Measurements from ENCODE around the gene HDAC5.

Gene HDAC5

DNA sequence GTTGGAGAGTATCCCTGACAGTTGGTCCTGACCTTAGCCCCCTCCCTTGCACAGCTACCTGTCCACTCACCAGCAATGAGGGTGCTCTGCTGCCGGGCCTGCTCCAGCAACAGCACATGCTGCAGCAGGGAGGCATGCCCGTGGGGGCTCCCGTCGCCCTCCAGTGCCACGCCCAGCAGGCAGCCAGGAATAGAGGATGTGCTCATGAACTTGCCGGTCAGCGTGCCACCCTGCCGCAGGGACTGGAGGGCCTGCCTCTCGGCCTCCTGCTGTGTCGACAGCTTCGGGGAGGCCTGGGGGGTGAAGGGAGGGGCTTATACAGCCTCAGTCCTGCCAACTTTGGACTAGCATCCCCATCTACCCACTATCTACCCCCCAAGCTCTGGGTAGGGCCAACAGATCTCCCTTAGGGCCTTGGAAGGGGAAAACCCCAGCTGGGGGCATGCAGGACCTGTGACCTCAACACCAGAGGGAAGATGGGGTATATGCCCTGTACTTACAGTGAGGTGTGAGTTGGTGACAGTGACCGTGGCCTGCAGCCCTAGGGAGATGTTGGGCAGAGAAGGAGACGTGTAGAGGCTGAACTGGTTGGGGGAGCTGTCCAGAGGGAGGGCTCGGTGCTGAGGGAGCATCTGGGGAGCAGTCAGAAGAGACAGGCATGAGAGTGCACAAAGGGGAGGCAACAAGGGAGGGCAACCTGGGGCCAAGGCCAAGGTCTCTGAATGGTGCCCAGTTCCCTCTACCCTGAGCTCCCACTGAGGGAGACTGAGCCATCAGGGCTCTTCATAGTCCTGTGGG, 32.0 kb downstream of the HDAC5 start:
- DNase-seq (ENCODE audit: low read depth in 1 of 2, low spot score in 1 of 2): no peak

DNA sequence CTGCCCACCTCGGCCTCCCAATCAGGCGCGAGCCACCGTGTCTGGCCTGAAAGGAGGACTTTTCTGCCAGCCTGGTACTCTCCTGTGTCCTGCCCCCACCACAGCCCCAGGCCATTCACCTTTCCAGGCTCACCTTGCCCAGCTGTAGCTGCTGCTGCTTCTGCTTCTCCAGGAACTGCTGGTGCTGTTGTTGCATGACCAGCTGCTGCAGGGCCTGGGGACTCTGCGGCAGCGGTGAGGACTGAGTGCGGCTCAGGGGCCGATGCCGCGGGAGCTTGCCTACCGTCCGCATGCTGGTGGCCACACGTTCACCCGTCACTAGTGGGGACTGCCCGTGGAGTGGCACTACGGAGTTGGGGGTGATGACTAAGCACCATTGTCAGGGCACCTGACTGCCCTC, 35.2 kb downstream of the HDAC5 start:
- no peak for DNase-seq (ENCODE audit: low read depth in 1 of 2, low spot score in 1 of 2)

DNA sequence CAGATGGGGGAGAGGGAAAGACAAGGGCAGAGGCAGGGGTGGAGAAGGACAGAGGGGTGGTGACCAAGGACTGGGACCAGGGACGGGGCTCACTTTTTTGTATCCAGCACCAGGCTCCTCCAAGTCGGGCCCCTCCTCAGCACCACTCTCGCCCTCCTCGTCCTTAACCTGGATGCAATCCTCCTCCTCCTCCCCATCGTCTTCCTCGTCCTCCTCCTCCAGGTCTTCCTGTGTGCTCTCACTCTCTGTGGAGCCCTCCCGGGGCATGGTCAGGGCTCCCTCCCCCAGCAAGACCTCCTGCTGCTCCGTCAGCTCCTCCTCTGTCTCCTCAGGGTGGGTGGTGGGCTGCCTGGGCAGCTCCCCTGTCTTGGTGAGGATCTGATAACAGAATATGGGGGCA, 36.1 kb downstream of the HDAC5 start:
- DNase-seq (ENCODE audit: low read depth in 1 of 2, low spot score in 1 of 2): no peak

DNA sequence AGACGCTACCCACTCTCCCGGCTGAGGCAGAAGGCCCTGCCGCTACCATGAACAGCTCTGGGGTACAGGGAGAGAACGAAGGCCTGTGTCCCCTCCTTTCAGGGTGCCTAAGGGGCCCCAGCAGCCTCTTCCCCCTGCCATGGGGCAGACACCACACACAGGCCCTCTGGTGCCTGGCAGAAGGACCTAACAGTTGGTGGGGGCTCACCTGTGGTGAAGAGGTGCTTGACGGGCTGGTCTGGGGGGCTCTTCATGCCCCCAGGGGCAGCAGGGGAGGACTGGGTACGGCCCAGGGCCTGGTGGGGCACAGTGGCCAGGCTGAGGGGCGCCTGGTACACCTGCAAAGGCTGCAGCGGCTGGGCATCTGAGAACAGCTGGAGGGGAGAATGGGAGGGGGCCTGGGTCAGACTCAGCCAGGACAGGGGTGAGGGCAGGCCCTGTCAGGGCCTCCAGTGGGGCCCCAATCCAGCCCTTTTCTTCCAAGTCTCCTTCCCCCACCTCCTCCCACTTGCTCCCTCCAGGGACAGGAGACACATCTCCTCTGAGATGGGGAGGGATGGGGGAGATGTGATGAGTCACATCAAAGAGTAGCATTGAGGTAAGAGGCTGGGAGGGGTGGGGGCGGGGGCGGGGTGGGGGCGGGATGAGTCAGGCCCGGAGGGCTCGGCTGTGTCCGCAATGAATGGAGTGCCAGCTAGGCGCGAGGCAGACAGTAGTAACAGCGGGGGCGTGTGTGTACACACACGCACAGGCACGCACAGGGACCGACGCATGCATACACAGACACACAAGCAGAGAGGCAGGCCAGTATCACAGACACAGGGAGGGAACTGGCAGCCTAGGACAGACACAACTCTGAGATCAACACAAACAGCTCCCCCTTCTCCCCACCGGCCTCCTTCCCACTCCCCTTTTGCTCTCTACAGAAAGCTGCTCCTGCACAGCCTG, 36.8 kb downstream of the HDAC5 start:
- DNase-seq (ENCODE audit: low read depth in 1 of 2, low spot score in 1 of 2): peak in 1 of 2 donors; percentile 56

DNA sequence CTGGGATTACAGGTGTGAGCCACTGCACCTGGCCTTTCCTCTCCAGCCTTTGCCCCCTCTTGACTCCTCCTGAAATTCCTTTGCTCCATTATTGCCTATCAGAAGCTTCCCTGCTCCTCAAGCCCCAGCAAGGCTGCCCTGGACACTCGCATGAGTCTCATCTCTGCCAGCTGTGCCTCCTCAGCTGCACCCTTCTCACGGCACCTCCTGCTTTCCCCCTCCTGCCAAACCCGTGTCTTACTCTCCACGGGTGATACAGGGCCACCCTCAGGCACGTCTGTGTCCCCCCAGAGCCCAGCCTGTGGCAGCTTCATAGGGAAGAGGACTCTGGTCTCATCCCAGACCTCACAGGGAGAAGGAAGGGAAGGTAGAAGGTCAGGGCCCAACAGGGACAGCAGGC, 37.5 kb downstream of the HDAC5 start:
- no peak for DNase-seq (ENCODE audit: low read depth in 1 of 2, low spot score in 1 of 2)

DNA sequence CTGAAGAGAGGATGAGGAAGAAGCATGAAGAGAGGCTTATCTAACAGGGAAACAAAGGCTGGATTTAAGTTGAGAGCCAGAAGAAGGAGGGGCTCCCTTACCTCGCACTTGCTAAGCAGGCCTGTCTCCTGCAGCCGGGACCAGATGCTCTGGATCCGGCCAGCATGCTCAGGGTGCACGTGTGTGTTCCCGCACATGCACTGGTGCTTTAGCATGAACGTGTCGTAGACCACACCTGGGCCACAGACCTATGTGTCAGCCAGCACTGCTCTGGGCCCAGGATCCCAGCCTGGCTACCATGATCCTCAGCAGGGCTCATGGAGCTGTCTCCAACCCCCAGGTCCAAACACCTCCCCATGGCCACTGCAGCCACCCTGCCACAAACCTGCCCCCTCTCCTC, 38.5 kb downstream of the HDAC5 start:
- DNase-seq (ENCODE audit: low read depth in 1 of 2, low spot score in 1 of 2): no peak

DNA sequence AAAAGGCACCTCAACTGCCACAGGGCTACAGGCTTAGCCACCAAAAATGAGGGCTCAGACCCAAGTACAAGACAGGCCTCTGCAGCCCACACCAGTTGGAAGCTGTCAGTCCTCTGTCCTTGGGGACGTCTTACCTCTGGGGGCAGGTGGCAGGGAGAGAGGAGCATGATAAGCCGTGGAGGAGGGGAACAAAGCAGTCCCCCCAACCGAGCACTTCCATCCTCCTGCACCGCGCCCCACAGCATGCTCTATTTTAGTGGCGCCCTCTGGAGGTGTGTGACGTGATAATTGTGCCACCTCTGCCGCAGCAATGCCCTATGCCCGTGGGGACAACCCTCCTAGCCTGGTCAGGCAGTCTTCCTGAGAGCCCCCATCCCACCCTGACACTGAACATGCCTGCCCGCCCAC, 39.3 kb downstream of the HDAC5 start:
- no peak for DNase-seq (ENCODE audit: low read depth in 1 of 2, low spot score in 1 of 2)

DNA sequence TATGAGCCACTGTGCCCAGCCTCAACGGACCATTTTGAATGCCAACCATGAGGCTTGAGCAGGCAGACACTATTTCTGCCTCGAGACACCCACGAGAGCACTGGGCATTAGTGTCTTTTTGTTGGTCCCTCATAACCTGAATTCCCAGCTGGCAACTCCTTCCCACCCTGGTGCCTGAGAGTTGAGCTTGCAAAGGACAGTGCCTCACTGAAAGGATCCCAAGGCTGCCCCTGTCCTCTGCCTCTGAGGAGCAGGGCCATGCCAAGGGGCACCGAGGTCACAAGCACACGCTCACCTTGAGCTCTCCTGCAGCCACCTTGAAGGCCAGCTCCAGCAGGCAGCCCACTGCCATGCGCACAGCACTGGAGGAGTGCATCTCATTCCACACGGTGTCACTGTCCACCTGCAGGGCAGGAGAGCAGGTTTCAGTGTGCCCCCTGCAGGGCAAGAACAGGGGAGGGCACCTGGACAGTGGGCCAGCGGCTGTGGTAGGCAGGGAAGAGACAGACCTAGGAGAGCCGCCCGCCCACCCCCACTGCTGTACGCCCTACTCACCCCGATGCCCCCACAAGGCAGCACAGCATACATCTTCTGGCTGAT, 40.1 kb downstream of the HDAC5 start:
- no peak for DNase-seq (ENCODE audit: low read depth in 1 of 2, low spot score in 1 of 2)

DNA sequence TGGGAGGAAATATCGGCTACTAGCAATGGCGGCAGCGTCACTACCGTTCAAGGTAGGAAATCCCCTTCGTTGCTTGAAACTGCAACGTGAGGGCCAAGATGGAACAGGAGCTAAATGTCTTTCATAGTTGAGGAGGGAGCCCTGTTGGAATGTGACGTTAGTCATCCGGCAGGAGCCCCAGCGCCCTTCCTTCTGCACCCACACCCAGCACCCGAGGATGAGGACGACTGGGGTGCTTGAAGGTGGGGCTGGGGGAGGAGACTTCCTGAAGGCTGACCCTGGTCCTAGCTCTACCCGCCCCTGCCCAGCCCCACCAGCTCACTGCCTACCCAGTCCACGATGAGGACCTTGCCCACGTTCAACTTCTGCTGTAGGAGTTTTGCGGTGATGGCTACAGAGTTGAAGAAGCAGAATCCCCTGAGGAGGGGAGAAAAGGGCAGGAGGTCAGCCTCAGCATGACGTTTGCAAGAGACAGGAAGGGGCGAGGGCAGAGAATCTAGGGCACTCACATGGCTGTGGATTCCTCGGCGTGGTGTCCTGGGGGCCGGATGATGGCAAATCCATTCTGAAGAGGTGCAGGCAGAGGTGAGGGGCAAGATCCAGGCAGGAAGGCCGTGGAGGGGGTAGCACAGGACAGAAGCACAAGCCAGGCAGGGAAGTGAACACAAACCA, 41.0 kb downstream of the HDAC5 start:
- no peak for DNase-seq (ENCODE audit: low read depth in 1 of 2, low spot score in 1 of 2)

DNA sequence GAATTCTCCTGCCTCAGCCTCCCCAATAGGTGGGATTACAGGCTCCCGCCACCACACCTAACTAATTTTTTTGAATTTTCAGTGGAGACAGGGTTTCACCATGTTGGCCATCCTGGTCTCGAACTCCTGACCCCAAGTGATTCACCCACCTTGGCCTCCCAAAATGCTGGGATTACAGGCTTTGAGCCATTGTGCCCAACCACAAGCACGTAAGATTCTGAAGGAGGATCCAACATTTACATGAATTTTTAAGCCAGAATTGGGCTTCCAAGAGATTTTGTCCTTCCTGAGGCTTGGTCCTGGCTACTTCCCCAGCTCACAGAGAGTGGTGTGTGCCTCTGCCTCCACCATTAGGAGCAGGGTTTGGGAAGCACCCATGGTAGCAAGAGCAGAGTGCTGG, 41.8 kb downstream of the HDAC5 start:
- no peak for DNase-seq (ENCODE audit: low read depth in 1 of 2, low spot score in 1 of 2)

DNA sequence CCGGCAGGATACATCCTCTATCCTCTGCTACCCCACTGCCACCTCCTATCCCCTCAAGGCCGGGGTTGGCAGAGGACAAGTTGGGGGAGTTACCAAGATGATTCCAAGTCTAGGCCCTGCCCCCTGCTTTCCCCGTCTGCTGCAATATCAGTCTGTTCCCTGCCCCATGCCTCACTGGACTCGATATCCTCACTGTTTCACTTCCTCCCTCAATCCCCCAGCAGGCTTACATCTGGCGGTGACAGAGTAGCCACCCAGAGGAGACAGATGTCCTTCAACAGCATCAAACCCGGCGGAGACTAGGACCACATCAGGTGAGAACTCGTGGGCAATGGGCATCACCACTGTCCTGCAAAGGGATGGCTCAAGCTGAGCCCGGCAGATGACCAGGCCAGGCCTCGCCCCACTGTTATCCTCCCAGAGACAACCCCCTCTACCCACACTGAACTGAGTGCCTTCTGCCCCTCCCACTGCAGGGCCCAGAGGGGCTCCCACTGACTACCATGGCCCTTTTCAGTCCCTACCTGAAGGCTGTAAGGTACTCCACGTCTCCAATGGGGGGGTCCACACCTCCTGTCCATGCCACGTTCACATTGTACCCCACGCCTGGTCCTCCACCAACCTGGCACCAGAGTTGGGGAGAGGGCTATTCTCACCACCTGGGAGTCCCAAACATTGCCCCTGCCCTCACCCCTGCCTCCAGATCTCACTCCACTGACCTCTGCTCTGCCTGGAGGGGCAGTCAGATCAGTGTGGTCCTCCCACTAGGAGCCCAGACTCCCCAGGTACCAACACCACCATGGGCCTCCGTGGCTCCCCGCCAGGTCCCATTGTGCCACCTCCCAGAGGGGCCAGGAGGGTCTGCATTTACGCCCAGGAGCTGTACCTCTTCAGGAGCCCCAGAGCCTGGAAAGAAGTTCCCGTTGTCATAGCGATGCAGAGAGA, 43.3 kb downstream of the HDAC5 start:
- DNase-seq (ENCODE audit: low read depth in 1 of 2, low spot score in 1 of 2): no peak

DNA sequence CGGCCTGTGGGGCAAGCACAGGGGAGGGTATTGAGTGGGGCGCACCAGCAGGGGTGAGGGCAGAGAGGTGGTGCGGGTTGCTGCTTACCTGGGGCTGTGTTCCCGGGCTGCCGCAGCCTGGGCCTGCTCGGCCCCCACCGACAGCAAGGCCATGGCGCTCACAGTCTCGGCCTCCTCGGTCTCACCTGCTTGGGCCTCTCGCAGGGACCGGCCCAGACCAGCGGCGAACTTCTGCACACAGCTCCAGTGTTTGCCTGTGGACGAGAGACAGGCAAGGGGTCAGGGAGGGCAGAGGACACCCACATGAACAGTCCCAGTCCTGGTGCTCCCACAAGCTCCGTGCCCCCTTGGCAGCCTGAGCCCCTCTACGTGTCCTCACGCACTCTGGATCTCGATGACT, 45.0 kb downstream of the HDAC5 start:
- DNase-seq (ENCODE audit: low read depth in 1 of 2, low spot score in 1 of 2): no peak

DNA sequence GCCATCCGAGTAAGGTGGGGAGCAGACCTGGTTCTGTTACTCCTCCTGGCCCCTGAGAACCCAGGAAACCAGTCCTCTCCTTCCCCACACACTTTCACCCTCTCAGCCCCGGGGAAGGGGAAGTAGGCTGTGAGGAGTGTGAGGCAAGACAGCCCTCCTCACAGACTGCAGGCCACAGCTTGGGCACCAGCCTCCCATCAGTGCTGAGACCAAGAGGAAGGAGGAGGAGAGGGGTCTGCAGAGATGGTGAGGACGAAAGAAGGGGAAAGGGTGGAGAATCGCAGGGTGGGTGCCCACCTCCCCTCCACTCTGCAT, 45.9 kb downstream of the HDAC5 start:
- DNase-seq (ENCODE audit: low read depth in 1 of 2, low spot score in 1 of 2): no peak

DNA sequence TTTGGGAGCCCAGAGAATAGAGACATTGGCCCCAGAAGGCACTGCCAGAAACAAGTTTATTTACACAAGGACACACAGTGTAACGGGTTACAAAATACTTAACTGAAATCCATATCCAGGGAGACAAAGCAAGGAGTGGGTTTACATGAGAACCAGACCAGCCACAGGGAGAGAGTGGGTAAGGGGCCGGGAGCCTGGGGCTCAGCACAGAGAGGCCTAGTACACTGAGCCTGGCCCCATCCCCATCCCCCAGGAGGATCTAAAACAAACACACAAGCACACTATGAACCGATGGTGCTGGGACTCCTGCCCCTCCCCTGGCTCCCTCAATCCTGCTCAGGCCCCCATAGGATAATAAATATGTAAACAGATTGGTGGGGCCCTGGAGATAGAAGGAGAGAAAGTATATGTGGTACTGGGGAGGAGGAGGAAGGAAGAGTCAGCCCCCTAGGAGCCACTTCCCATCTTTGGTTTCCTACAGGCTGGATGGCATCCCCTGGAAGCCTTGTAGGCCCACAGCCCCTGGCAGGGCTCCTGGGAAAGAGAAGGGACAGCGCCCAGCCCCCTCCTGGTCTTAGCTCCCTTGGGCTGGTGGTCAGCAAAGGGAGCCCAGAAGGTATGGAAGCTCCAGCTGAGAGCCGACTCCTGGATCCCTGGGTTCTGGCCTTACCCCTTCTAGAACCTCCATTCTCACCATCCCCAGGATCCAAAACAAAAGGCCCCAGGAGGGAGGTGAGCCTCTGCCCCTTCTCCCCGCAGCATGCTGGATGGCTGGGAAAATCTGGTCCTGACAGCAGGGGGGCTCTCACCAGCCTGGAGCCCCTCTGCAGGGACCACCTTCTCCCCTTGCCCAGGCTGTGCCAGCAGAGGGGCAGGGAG, 46.5 kb downstream of the HDAC5 start:
- no peak for DNase-seq (ENCODE audit: low read depth in 1 of 2, low spot score in 1 of 2)

DNA sequence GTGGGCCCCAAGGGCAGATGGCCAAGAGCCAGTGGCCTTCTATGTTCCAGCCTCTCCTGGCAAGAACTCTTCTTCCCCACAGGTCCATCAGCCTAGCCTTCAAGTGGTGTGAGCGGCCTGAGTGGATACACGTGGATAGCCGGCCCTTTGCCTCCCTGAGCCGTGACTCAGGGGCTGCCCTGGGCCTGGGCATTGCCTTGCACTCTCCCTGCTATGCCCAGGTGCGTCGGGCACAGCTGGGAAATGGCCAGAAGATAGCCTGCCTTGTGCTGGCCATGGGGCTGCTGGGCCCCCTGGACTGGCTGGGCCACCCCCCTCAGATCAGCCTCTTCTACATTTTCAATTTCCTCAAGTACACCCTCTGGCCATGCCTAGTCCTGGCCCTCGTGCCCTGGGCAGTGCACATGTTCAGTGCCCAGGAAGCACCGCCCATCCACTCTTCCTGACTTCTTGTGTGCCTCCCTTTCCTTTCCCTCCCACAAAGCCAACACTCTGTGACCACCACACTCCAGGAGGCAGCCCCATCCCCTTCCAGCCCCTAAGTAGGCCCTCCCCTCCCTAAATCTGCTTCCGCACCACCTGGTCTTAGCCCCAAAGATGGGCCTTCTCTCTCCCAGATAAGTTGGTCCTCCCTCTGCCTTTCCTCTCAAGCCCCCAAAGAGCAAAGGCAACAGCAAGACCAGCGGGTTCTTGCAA, 47.7 kb downstream of the HDAC5 start:
- DNase-seq (ENCODE audit: low read depth in 1 of 2, low spot score in 1 of 2): no peak

DNA sequence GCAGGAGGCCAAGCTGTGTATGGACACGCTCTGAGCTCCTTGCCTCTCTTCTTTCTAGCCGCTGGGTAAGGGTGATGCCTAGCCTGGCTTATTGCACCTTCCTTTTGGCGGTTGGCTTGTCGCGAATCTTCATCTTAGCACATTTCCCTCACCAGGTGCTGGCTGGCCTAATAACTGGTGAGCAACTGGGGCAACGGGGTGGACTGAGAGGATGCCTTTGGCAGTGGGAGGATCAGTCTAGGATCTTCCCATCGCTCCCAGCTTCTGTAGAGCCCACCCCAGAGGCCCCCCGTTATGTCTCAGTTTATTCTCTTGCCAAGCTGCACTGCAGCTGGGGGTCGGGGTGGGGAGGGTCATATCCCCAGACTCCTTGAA, 48.5 kb downstream of the HDAC5 start:
- DNase-seq (ENCODE audit: low read depth in 1 of 2, low spot score in 1 of 2): no peak

DNA sequence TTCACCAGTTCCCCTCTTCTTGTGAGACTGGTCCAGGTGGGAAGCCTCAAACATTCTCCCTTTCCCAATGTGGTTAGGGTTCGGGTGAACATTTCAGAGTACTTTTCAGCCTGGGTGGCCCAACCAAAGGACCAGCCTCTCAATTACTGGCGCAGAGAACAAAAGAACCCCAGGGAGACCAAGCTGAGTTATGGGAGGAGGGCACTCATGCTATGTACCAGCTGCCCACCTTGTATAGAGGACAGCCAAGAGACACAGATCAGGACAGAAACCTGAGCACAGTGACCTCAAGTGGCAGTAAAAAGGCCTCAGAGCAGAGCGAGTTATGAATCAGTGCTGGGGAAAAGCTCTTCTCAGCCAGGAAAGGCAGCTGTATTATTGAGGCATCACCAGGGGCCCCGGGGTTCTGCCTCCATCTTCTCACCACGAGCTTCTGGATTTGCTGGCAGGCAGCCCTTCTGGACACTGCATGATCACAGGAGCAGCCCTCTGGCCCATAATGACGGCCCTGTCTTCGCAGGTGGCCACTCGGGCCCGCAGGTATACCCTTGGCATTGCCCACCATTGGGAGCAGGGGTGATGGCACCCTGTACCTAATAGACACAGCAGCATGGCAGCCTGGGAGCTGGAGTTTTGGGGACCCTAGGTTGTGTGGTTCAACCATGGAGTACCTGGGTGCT, 49.1 kb downstream of the HDAC5 start:
- no peak for DNase-seq (ENCODE audit: low read depth in 1 of 2, low spot score in 1 of 2)

DNA sequence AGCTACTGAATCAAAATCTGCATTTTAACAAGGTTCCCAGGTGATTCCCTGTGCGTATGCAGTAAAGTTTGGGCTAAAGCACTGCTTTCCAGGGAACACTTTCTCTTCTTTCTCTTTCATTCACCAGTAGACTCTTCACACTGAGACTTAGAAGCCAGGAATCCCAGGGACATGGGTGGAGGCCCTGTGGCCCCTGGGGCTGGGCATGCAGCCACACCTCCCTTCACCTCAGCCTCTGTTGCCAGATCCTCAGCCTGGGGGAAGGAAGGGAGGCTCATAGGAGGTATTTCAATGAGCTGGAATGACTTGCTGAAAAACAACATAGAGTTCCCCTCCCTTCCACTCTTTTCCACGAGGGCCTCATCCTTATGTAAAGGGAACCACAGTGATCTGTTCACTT, 51.7 kb downstream of the HDAC5 start:
- DNase-seq (ENCODE audit: low read depth in 1 of 2, low spot score in 1 of 2): no peak

DNA sequence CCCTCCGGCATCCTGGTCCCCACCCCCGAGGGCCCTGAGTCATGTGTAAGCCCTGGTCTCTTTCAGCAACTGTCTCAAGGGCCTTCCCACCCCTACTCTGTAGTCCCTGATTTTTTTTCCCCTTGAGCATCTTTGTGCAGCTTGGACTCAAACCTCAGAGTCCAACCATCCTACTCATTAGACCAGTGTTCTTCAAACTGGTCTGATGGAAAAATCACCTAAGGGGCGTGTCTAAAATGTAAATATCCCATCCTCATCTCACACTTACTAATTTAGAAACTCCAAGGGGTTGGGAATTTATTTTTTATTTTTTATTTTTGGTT, 52.3 kb downstream of the HDAC5 start:
- no peak for DNase-seq (ENCODE audit: low read depth in 1 of 2, low spot score in 1 of 2)

Measured in activated T-helper 1 cell treated with anti-CD3 and anti-CD28 coated beads, Interleukin-2, amount 50 U/mL, for 16 hours (primary cell).